B cell (primary cell): ENCODE measurements around the gene CBX5. TPM values are rescaled to one million over a fixed set of nuclear protein-coding genes. Genes with fewer than 3 reads are reported as not detected.

Experiments
- ATAC-seq: fragments of 200-7000 bp; cut with Tn5 transposase; one replicate; pipeline ENCODE4 v1.10.0; 2021; ENCODE audit warnings: low read depth, mild to moderate bottlenecking, moderate number of reproducible peaks, moderate library complexity
- CTCF ChIA-PET: fragments of 350-600 bp; sonication (Branson Sonifier 250); formaldehyde crosslinking; loops from one replicate; lab custom pipeline; 2021; ENCODE audit warnings: antibody characterized with exemption, inconsistent platforms; lab: Charles Lee
- POLR2A ChIA-PET: fragments of 350-600 bp; sonication (Branson Sonifier 250); formaldehyde crosslinking; loops from one replicate; lab custom pipeline; 2021; ENCODE audit warnings: antibody characterized with exemption; lab: Charles Lee
- DNase-seq: peaks from one replicate; pipeline ENCODE4 v3.0.0; 2013
- H2AFZ ChIP-seq: 2 replicates; pipeline ENCODE4 v1.6.1; 2012; ENCODE audit warnings: mild to moderate bottlenecking, low read depth, low read length; ENCODE audit not compliant: insufficient read depth, poor library complexity, severe bottlenecking
- H3K27ac ChIP-seq, 2 donors: 1 replicate in 1 of 2; 2 replicates in 1 of 2; pipeline ENCODE4 v1.5.1; 2012 to 2013; ENCODE audit warnings: low read length in 2 of 2, mild to moderate bottlenecking in 2 of 2, moderate library complexity in 1 of 2
- H3K27me3 ChIP-seq, 4 experiments: fragments of 200-600 bp in 1 of 4; sonication (generic) in 1 of 4; replicated peaks in 1 of 4; 1 replicate in 2 of 4; 2 replicates in 2 of 4; pipeline versions ENCODE4 v1.6.1 to v1.7.0; 2013 to 2016; ENCODE audit warnings: low read length in 3 of 4, mild to moderate bottlenecking in 2 of 4, mixed read lengths in 1 of 4, moderate library complexity in 1 of 4; ENCODE audit not compliant: insufficient read depth in 4 of 4, control insufficient read depth in 3 of 4; ENCODE audit errors: control extremely low read depth in 1 of 4
- H3K36me3 ChIP-seq, 2 experiments: replicated peaks in 1 of 2; 1 replicate in 1 of 2; 2 replicates in 1 of 2; pipeline versions ENCODE4 v1.6.1 to v1.7.1; 2013; ENCODE audit warnings: low read length in 1 of 2; ENCODE audit not compliant: insufficient read depth in 2 of 2, control insufficient read depth in 1 of 2; ENCODE audit errors: control extremely low read depth in 1 of 2, extremely low read depth in 1 of 2
- H3K4me1 ChIP-seq, 2 donors: fragments of 200-600 bp in 1 of 2; sonication (generic) in 1 of 2; 1 replicate in 1 of 2; 2 replicates in 1 of 2; pipeline versions ENCODE4 v1.5.1 to v1.6.1; 2013 to 2017; ENCODE audit warnings: low read length in 2 of 2; ENCODE audit not compliant: control insufficient read depth in 2 of 2, insufficient read depth in 2 of 2
- H3K4me2 ChIP-seq: replicated peaks from 2 replicates; pipeline ENCODE3; 2012; ENCODE audit warnings: mild to moderate bottlenecking, low read depth, low read length; ENCODE audit not compliant: poor library complexity, severe bottlenecking
- H3K4me3 ChIP-seq, 5 experiments: fragments of 200-600 bp in 1 of 5; sonication (generic) in 1 of 5; 1 replicate in 3 of 5; 2 replicates in 2 of 5; pipeline versions ENCODE4 v1.5.1 to v1.7.0; 2011 to 2016; ENCODE audit warnings: low read length in 4 of 5, mild to moderate bottlenecking in 4 of 5, low read depth in 2 of 5, control low read depth in 1 of 5, moderate library complexity in 1 of 5; ENCODE audit not compliant: insufficient read depth in 1 of 5; ENCODE audit errors: control extremely low read depth in 1 of 5, extremely low read depth in 1 of 5
- H3K79me2 ChIP-seq: fragments of 200-600 bp; sonication (generic); one replicate; pipeline ENCODE4 v1.6.0; 2016; ENCODE audit warnings: low read length; ENCODE audit not compliant: control insufficient read depth, insufficient read depth
- H3K9ac ChIP-seq: fragments of 200-600 bp; sonication (generic); 2 replicates; pipeline ENCODE4 v1.6.1; 2017; ENCODE audit warnings: mild to moderate bottlenecking, low read length, moderate library complexity
- H3K9me3 ChIP-seq, 3 donors: one replicate each; pipeline versions ENCODE4 v1.6.1 to v1.7.1; 2013; ENCODE audit warnings: low read length in 2 of 3; ENCODE audit not compliant: control insufficient read depth in 2 of 3, insufficient read depth in 1 of 3; ENCODE audit errors: control extremely low read depth in 1 of 3
- H4K20me1 ChIP-seq: 2 replicates; pipeline ENCODE4 v1.6.0; 2012; ENCODE audit warnings: mild to moderate bottlenecking, low read length; ENCODE audit not compliant: insufficient read depth, control insufficient read depth, poor library complexity, severe bottlenecking
- H3K27ac Mint-ChIP-seq: one replicate; pipeline ENCODE4 v1.8.0; 2021; ENCODE audit warnings: mixed read lengths
- H3K27me3 Mint-ChIP-seq: one replicate; pipeline ENCODE4 v1.8.0; 2021; ENCODE audit warnings: mixed read lengths
- H3K4me1 Mint-ChIP-seq: one replicate; pipeline ENCODE4 v1.8.0; 2021; ENCODE audit warnings: mixed read lengths
- H3K4me3 Mint-ChIP-seq: one replicate; pipeline ENCODE4 v1.8.0; 2021; ENCODE audit warnings: mixed read lengths
- H3K9me3 Mint-ChIP-seq: one replicate; pipeline ENCODE4 v1.8.0; 2022; ENCODE audit warnings: mixed read lengths; ENCODE audit not compliant: insufficient read depth
- CTCF ChIP-seq: fragments of 200-600 bp; IDR thresholded peaks from one replicate; pipeline ENCODE4 v1.8.0; 2022; ENCODE audit warnings: antibody characterized with exemption, mild to moderate bottlenecking
- EZH2 ChIP-seq: IDR thresholded peaks from 2 replicates; pipeline ENCODE4 v1.6.1; 2012; ENCODE audit warnings: borderline replicate concordance, low read depth, mild to moderate bottlenecking, moderate library complexity, low read length; ENCODE audit not compliant: insufficient read depth, poor library complexity, severe bottlenecking
- WGBS: methylation state at CpG from one replicate; pipeline ENCODE4 v1.1.5; 2013; ENCODE audit warnings: missing lambda C conversion rate; ENCODE audit not compliant: insufficient coverage; 5-methylcytosine and 5-hydroxymethylcytosine counted together
- intact Hi-C: fragments of 100-400 bp; cut with micrococcal nuclease; formaldehyde crosslinking; loops from one replicate; pipeline ENCODE4 v1.10.0; 2022
- polyA plus RNA-seq: library from polyadenylated mRNA; depleted of rRNA; stranded (reverse); fragments of >200 nt; gene quantifications from 2 replicates; pipeline ENCODE4 v1.2.3, GENCODE V29; 2012
- total RNA-seq, 2 donors: library from RNA; stranded (reverse); fragments of 120-200 nt in 1 of 2; gene quantifications; 1 replicate in 1 of 2; 2 replicates in 1 of 2; pipeline versions ENCODE4 v1.2.3 to v1.2.4, GENCODE V29; 2013 to 2022

Gene CBX5
- total and polyA plus RNA-seq, 2 donors (not counting 1 experiment from before 2014, with no cell fraction given) = 10.5 to 66.2 TPM

GRCh38 chr12:54257332-54257731 lies 22.6 kb downstream of the CBX5 start:
- peaks cover 49% of the 10 kb centered on the region for H3K79me2 ChIP-seq
- Mint-ChIP-seq H3K4me1 (peaks cover 26% of the 10 kb centered on the region), H3K4me3 (no peak overlapping the region), H3K27ac (no peak overlapping the region), H3K27me3 (no peaks in the 10 kb centered on the region), H3K9me3 (no peaks in the 10 kb centered on the region)
- H3K4me1 ChIP-seq = peaks cover 17 to 23% of the 10 kb centered on the region in 2 donors
- DNase-seq = no peak
- H3K9ac ChIP-seq = no peak overlapping the region
- H2AFZ ChIP-seq = no peak overlapping the region
- no peaks in the 10 kb centered on the region for H3K27me3 ChIP-seq
- no peaks in the 10 kb centered on the region for H4K20me1 ChIP-seq
- peaks cover 6 to 23% of the 10 kb centered on the region in 2 experiments for H3K36me3 ChIP-seq
- no peak for ATAC-seq
- intact Hi-C loops = no loop called here
- 41% methylated on average over 3 of the region's 8 CpGs for WGBS
- ChIA-PET POLR2A (no interaction called here), CTCF (interaction anchor here (0.5 kb wide), 1 partner anchor 69 kb away, joined by 4 read pairs; no protein-coding TSS in a partner anchor)
- TF ChIP-seq CTCF (no peak), EZH2 (no peak)
- no peaks in the 10 kb centered on the region for H3K9me3 ChIP-seq
- H3K4me2 ChIP-seq = no peak overlapping the region
- no peak overlapping the region for H3K4me3 ChIP-seq
- H3K27ac ChIP-seq = no peak overlapping the region

- ATAC-seq = no peak
- Histone ChIP-seq H2AFZ (no peak overlapping the region), H3K36me3 (peaks cover 9 to 39% of the 10 kb centered on the region in 2 experiments), H3K4me1 (peaks cover 0 to 4% of the 10 kb centered on the region in 2 donors), H3K9ac (no peak overlapping the region), H3K79me2 (peaks cover 34% of the 10 kb centered on the region), H3K4me2 (no peak overlapping the region), H3K4me3 (no peak overlapping the region), H3K9me3 (no peaks in the 10 kb centered on the region), H3K27ac (no peak overlapping the region), H3K27me3 (no peaks in the 10 kb centered on the region), H4K20me1 (no peaks in the 10 kb centered on the region)
- Mint-ChIP-seq H3K27ac (no peak overlapping the region), H3K4me3 (no peak overlapping the region), H3K9me3 (no peaks in the 10 kb centered on the region), H3K4me1 (peaks cover 8% of the 10 kb centered on the region), H3K27me3 (no peaks in the 10 kb centered on the region)
- DNase-seq = no peak
- 100% methylated on average over 2 of the region's 4 CpGs for WGBS
- intact Hi-C loops = no loop called here
- ChIA-PET CTCF (interaction anchor here (0.7 to 6.5 kb wide), 10 partner anchors 11 to 268 kb away, joined by 3 to 46 read pairs (median 4); partner anchors contain the start of genes CBX5 and HNRNPA1), POLR2A (interaction anchor here (0.7 to 1.5 kb wide), 2 partner anchors 27 to 641 kb away, joined by 6 read pairs; partner anchors contain the start of genes CBX5 and HNRNPA1)
- TF ChIP-seq CTCF (no peak), EZH2 (no peak)
These were observed 26.7 kb downstream of the CBX5 start for GRCh38 chr12:54253240-54253639.
